Prostate gland (tissue), 2 donors: ENCODE data around the gene CTNNA2.

Source experiments
- POLR2A ChIP-seq: fragments of 450-650 bp; IDR thresholded peaks from one replicate; pipeline ENCODE4 v1.6.1; 2016; ENCODE audit warnings: antibody characterized with exemption, mild to moderate bottlenecking
- POLR2AphosphoS5 ChIP-seq: sonication (generic); formaldehyde crosslinking; IDR thresholded peaks from one replicate; pipeline ENCODE4 v1.6.1; 2017; ENCODE audit warnings: antibody characterized with exemption
- TF ChIP-seq, protein P1 (sequence below), 4 experiments: fragments of 200-600 bp in 2 of 4; fragments of 450-650 bp in 2 of 4; sonication (generic) in 2 of 4; IDR thresholded peaks; 1 replicate in 3 of 4; 2 replicates in 1 of 4; pipeline ENCODE4 v1.5.1; 2016 to 2019; ENCODE audit warnings: antibody characterized with exemption in 4 of 4, mild to moderate bottlenecking in 2 of 4, moderate library complexity in 2 of 4

DNA sequence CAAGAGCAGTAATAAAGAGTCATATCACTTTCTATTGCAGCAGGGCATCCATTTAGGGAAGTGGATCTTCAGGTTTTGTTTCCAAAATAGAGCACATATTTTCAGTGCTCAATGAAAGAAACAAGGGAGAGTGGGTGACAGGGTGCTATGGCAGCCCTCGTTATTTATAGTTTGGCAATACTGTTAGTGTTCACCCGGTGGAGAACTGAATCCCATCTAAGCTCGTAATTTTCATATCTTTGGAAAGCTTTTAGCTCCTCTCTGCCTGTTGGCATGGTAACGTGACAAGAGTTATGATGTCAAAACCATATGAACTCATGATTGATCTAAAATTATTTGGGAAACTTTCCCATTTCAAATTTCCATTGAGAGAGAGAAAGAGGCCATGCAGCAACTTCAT is 459.8 kb downstream of the CTNNA2 start:
- TF ChIP-seq POLR2A: no peak
- TF ChIP-seq, protein P1, sequence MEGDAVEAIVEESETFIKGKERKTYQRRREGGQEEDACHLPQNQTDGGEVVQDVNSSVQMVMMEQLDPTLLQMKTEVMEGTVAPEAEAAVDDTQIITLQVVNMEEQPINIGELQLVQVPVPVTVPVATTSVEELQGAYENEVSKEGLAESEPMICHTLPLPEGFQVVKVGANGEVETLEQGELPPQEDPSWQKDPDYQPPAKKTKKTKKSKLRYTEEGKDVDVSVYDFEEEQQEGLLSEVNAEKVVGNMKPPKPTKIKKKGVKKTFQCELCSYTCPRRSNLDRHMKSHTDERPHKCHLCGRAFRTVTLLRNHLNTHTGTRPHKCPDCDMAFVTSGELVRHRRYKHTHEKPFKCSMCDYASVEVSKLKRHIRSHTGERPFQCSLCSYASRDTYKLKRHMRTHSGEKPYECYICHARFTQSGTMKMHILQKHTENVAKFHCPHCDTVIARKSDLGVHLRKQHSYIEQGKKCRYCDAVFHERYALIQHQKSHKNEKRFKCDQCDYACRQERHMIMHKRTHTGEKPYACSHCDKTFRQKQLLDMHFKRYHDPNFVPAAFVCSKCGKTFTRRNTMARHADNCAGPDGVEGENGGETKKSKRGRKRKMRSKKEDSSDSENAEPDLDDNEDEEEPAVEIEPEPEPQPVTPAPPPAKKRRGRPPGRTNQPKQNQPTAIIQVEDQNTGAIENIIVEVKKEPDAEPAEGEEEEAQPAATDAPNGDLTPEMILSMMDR (IDR thresholded peaks at IDR 0.05): no peak
- TF ChIP-seq POLR2AphosphoS5: no peak
